Fibroblast of lung (primary cell): ENCODE measurements around the gene MAN2B2. TPM values are rescaled to one million over a fixed set of nuclear protein-coding genes. Genes with fewer than 3 reads are reported as not detected.

Source experiments
- DNase-seq, 2 donors: peaks; one replicate each; pipeline versions ENCODE4 v3.0.0 to v3.0.0-alpha.2; 2010; ENCODE audit warnings: low read depth in 2 of 2
- H2AFZ ChIP-seq: 2 replicates; pipeline ENCODE4 v1.5.1; 2012; ENCODE audit warnings: low read length, control low read depth, inconsistent platforms
- H3K27ac ChIP-seq: 2 replicates; pipeline ENCODE4 v1.5.1; 2011; ENCODE audit warnings: low read length, control low read depth; ENCODE audit not compliant: insufficient read depth
- H3K27me3 ChIP-seq: 2 replicates; pipeline ENCODE4 v1.5.1; 2011; ENCODE audit warnings: mild to moderate bottlenecking, low read length; ENCODE audit not compliant: control insufficient read depth, insufficient read depth
- H3K36me3 ChIP-seq: 2 replicates; pipeline ENCODE4 v1.5.1; 2011; ENCODE audit warnings: low read length; ENCODE audit not compliant: control insufficient read depth, insufficient read depth
- H3K4me1 ChIP-seq: 2 replicates; pipeline ENCODE4 v1.5.1; 2011; ENCODE audit warnings: low read length; ENCODE audit not compliant: control insufficient read depth, insufficient read depth; ENCODE audit errors: extremely low read depth
- H3K4me2 ChIP-seq: 2 replicates; pipeline ENCODE4 v1.5.1; 2011; ENCODE audit warnings: low read length, control low read depth; ENCODE audit not compliant: insufficient read depth; ENCODE audit errors: extremely low read depth
- H3K4me3 ChIP-seq, 4 experiments: fragments of 200-600 bp in 1 of 4; sonication (generic) in 1 of 4; replicated peaks in 1 of 4; 2 replicates each; pipeline ENCODE4 v1.5.1; 2011 to 2016; ENCODE audit warnings: low read length in 4 of 4, low read depth in 3 of 4, mild to moderate bottlenecking in 3 of 4, control low read depth in 2 of 4, inconsistent platforms in 1 of 4, mixed read lengths in 1 of 4; ENCODE audit not compliant: insufficient read depth in 1 of 4; ENCODE audit errors: control extremely low read depth in 1 of 4
- H3K79me2 ChIP-seq: 2 replicates; pipeline ENCODE4 v1.5.1; 2012; ENCODE audit warnings: mild to moderate bottlenecking, low read length, inconsistent platforms; ENCODE audit not compliant: control insufficient read depth, insufficient read depth
- H3K9ac ChIP-seq: 2 replicates; pipeline ENCODE4 v1.5.1; 2011; ENCODE audit warnings: mild to moderate bottlenecking, low read length, control low read depth; ENCODE audit not compliant: insufficient read depth
- H3K9me3 ChIP-seq: 2 replicates; pipeline ENCODE4 v1.5.1; 2012; ENCODE audit warnings: low read depth, low read length; ENCODE audit not compliant: control insufficient read depth, insufficient read depth
- H4K20me1 ChIP-seq: 2 replicates; pipeline ENCODE4 v1.5.1; 2011; ENCODE audit warnings: low read length; ENCODE audit not compliant: control insufficient read depth, insufficient read depth; ENCODE audit errors: extremely low read depth
- EZH2 ChIP-seq: IDR thresholded peaks from 2 replicates; pipeline ENCODE4 v1.5.1; 2012; ENCODE audit warnings: low read length, control low read depth, mild to moderate bottlenecking; ENCODE audit errors: missing control alignments
- polyA plus RNA-seq, 2 donors: library from polyadenylated mRNA; depleted of rRNA in 1 of 2; stranded (reverse) in 1 of 2; unstranded in 1 of 2; fragments of >200 nt; gene quantifications; 2 replicates each; pipeline ENCODE4 v1.2.1, GENCODE V29; 2011 to 2012; ENCODE audit warnings: missing spikeins in 1 of 2
- total RNA-seq: library from RNA; depleted of rRNA; stranded (reverse); fragments of >200 nt; gene quantifications from 2 replicates; pipeline ENCODE4 v1.2.1, GENCODE V29; 2014
- TF ChIP-seq, protein P1 (sequence below), 2 donors: IDR thresholded peaks in 1 of 2; conservative IDR thresholded peaks in 1 of 2; 1 replicate in 1 of 2; 2 replicates in 1 of 2; pipeline ENCODE4 v1.5.1; 2011 to 2012; ENCODE audit warnings: low read length in 2 of 2, control low read depth in 1 of 2, inconsistent platforms in 1 of 2, low read depth in 1 of 2, mild to moderate bottlenecking in 1 of 2

MAN2B2 gene
- total and polyA plus RNA-seq, 2 donors (not counting 1 experiment from before 2014, with no cell fraction given): 19.0 to 27.2 TPM

- Histone ChIP-seq H3K4me3 (no peak overlapping the region), H4K20me1 (no peaks in the 10 kb centered on the region), H3K4me1 (no peaks in the 10 kb centered on the region), H2AFZ (no peak overlapping the region), H3K9me3 (no peaks in the 10 kb centered on the region), H3K27ac (no peak overlapping the region), H3K9ac (no peak overlapping the region), H3K27me3 (no peaks in the 10 kb centered on the region), H3K36me3 (peaks cover 2% of the 10 kb centered on the region), H3K79me2 (no peaks in the 10 kb centered on the region), H3K4me2 (no peak overlapping the region)
- DNase-seq: no peak
- no peak for TF ChIP-seq EZH2
- TF ChIP-seq, protein P1, sequence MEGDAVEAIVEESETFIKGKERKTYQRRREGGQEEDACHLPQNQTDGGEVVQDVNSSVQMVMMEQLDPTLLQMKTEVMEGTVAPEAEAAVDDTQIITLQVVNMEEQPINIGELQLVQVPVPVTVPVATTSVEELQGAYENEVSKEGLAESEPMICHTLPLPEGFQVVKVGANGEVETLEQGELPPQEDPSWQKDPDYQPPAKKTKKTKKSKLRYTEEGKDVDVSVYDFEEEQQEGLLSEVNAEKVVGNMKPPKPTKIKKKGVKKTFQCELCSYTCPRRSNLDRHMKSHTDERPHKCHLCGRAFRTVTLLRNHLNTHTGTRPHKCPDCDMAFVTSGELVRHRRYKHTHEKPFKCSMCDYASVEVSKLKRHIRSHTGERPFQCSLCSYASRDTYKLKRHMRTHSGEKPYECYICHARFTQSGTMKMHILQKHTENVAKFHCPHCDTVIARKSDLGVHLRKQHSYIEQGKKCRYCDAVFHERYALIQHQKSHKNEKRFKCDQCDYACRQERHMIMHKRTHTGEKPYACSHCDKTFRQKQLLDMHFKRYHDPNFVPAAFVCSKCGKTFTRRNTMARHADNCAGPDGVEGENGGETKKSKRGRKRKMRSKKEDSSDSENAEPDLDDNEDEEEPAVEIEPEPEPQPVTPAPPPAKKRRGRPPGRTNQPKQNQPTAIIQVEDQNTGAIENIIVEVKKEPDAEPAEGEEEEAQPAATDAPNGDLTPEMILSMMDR (conservative IDR thresholded peaks at IDR 0.05 in 1 of 2, IDR thresholded peaks at IDR 0.05 in 1 of 2; ENCODE audit: low read depth in 1 of 2, low read length in 2 of 2): no peak
Measured at GRCh38 chr4:6584865-6585264, 9.9 kb downstream of the MAN2B2 start.

GRCh38 chr4:6586715-6587325 is 11.8 kb downstream of the MAN2B2 start:
- Histone ChIP-seq H3K27ac (no peak overlapping the region), H3K4me1 (no peaks in the 10 kb centered on the region), H3K36me3 (no peaks in the 10 kb centered on the region), H4K20me1 (no peaks in the 10 kb centered on the region), H2AFZ (no peak overlapping the region), H3K4me2 (no peak overlapping the region), H3K79me2 (no peaks in the 10 kb centered on the region), H3K27me3 (no peaks in the 10 kb centered on the region), H3K4me3 (no peak overlapping the region), H3K9me3 (no peaks in the 10 kb centered on the region), H3K9ac (no peak overlapping the region)
- TF ChIP-seq, protein P1 (conservative IDR thresholded peaks at IDR 0.05 in 1 of 2, IDR thresholded peaks at IDR 0.05 in 1 of 2; ENCODE audit: low read depth in 1 of 2, low read length in 2 of 2): no peak
- no peak for TF ChIP-seq EZH2
- DNase-seq: no peak

DNA sequence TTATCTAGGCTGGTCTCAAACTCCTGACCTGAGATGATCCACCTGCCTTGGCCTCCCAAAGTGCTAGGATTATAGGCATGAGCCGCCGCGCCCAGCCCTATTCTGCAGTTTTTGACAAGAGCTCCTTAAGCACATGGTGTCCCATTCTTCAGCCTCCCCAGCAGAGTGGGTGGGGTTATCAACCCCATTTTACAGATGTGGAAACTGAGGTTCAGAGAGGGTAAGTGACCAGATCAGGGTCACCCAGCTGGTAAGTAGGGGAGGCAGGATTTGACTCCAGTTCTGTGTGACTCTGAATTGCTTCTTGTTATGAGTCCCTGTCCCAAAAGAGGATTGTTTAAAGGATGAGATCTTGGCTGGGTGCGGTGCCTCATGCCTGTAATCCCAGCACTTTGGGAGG is 14.5 kb downstream of the MAN2B2 start:
- Histone ChIP-seq H4K20me1 (no peaks in the 10 kb centered on the region), H2AFZ (no peak overlapping the region), H3K36me3 (no peaks in the 10 kb centered on the region), H3K4me1 (no peaks in the 10 kb centered on the region), H3K79me2 (no peaks in the 10 kb centered on the region), H3K4me2 (no peak overlapping the region), H3K9ac (no peak overlapping the region), H3K4me3 (no peak overlapping the region), H3K9me3 (no peaks in the 10 kb centered on the region), H3K27ac (no peak overlapping the region), H3K27me3 (no peaks in the 10 kb centered on the region)
- TF ChIP-seq EZH2: no peak
- TF ChIP-seq, protein P1 (conservative IDR thresholded peaks at IDR 0.05 in 1 of 2, IDR thresholded peaks at IDR 0.05 in 1 of 2; ENCODE audit: low read depth in 1 of 2, low read length in 2 of 2): no peak
- DNase-seq: no peak
